Measurements from ENCODE around the gene OR2A7.
"Not testable (repeated sequence)": the region's sequence is repeated elsewhere in the genome, so short reads cannot be mapped to it uniquely, and the experiment has no call there.

The OR2A7 gene

DNA sequence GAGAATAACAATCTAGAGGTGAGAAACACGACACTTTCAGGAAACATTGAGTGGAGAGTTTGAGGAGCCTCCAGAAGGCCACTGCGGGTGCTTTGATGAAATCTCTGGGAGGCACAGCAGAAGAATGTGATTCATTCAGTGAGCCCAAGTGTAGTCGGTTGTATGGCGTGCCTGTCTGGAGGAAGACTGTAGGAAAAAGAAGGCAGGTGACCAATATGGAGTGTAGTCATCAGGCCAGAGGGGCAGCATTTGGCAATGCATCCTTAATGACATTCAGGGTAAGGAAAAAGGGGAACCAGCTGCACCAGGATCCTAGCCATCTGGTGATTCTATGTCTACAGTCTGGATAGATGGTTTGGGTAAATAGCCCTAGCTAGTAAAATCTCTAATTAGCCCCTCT, 12.3 kb downstream of the OR2A7 start:
- not testable (repeated sequence) for DNase-seq (ENCODE audit: low spot score)

GRCh38 chr7:144247674-144248330, 16.8 kb downstream of the OR2A7 start:
- DNase-seq (ENCODE audit: low spot score): not testable (repeated sequence)

GRCh38 chr7:144246967-144247366, 17.6 kb downstream of the OR2A7 start:
- DNase-seq (ENCODE audit: low spot score): not testable (repeated sequence)

- DNase-seq (ENCODE audit: low spot score): not testable (repeated sequence)
Observed at GRCh38 chr7:144245372-144245771, 19.2 kb downstream of the OR2A7 start.

GRCh38 chr7:144239365-144239764, 25.2 kb downstream of the OR2A7 start, which contains the start of gene OR2A42:
Gene OR2A42 (minus strand): TSS chr7:144239605. CDS start chr7:144232843, 6,762 bp downstream.
- not testable (repeated sequence) for DNase-seq (ENCODE audit: low spot score)

GRCh38 chr7:144238530-144239082, 26.0 kb downstream of the OR2A7 start:
- not testable (repeated sequence) for DNase-seq (ENCODE audit: low spot score)

- DNase-seq (ENCODE audit: low spot score): not testable (repeated sequence)
Observed at GRCh38 chr7:144233039-144233438, 31.6 kb downstream of the OR2A7 start.

- DNase-seq (ENCODE audit: low spot score): not testable (repeated sequence)
Observed at GRCh38 chr7:144231027-144231426, 33.6 kb downstream of the OR2A7 start.

GRCh38 chr7:144228810-144229209, 35.8 kb downstream of the OR2A7 start:
- not testable (repeated sequence) for DNase-seq (ENCODE audit: low spot score)

GRCh38 chr7:144226866-144227265, 37.7 kb downstream of the OR2A7 start:
- not testable (repeated sequence) for DNase-seq (ENCODE audit: low spot score)

DNA sequence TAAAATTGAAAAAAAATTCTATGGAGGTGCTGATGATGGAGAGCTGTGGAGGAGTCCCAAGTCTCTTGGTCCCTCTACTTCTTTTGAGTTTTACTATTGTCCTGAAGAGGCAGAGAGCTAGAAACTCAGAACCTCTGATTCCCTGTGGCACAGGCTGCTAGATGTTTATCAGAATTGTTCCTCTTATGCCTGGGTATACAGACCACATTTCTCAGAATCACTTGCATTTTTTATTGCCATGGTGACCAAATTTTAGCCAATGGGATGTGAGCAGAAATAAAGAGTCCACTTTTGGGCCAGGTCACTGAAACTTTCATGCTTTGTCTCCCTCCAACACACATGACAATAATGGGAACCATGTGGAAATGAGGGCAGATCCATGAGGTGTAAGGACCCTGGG, 40.9 kb downstream of the OR2A7 start:
- not testable (repeated sequence) for DNase-seq (ENCODE audit: low spot score)

GRCh38 chr7:144220531-144220930, 44.1 kb downstream of the OR2A7 start:
- DNase-seq (ENCODE audit: low spot score): not testable (repeated sequence)

DNA sequence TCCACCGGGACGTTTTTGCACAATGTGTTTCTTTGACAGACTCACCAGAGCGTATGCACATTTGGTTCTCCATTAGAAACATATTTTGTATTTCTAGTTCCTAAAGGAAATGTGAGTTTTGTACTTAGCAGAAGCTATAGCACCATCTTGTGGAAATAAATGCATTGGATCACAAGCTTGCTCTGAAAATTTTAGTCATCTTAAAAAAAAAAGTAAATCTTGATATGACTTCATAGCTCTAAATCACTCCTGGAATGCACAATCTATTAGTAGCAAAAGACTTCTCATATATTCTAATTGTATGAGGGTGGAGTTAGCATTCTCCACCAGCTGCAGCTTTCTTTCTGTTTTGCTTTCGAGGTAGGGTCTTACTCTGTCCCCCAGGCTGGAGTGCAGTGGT, 45.4 kb downstream of the OR2A7 start:
- not testable (repeated sequence) for DNase-seq (ENCODE audit: low spot score)

DNA sequence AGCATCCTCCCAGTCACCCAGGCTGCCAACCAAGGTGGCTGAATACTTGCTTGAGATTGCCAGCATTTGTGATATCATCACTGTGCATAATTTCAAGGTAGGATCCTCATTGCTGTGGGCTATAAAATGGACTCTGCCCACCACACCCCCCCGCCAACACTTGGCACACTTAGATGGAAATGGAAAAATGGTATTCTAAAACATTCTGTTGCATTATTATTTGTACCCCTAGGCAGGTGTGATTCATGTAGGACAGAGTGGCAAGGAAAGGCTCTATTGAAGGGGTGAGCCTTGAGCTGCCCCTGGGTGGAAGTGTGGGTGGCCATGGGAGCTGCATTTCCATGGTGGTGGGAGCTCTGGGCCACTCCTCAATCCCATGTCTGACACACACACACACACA, 46.0 kb downstream of the OR2A7 start:
- not testable (repeated sequence) for DNase-seq (ENCODE audit: low spot score)

- DNase-seq (ENCODE audit: low spot score): not testable (repeated sequence)
Observed at GRCh38 chr7:144217200-144217599, 47.4 kb downstream of the OR2A7 start.

All from activated CD4-positive, alpha-beta T cell treated with anti-CD3 and anti-CD28 coated beads, Interleukin-2, Interleukin-4, amounts not matched to agents 100 ng/mL and 50 ng/mL, durations not matched to agents 16 hours and 8 hours (primary cell).